ENCODE results near the gene GNAQ.

Gene GNAQ

GRCh38 chr9:77815260-77815659 lies 216.4 kb downstream of the GNAQ start:
- DNase-seq (ENCODE audit: low read depth in 2 of 2), result no peak

GRCh38 chr9:77811832-77812231 lies 219.8 kb downstream of the GNAQ start:
- DNase-seq (ENCODE audit: low read depth in 2 of 2), result no peak

DNA sequence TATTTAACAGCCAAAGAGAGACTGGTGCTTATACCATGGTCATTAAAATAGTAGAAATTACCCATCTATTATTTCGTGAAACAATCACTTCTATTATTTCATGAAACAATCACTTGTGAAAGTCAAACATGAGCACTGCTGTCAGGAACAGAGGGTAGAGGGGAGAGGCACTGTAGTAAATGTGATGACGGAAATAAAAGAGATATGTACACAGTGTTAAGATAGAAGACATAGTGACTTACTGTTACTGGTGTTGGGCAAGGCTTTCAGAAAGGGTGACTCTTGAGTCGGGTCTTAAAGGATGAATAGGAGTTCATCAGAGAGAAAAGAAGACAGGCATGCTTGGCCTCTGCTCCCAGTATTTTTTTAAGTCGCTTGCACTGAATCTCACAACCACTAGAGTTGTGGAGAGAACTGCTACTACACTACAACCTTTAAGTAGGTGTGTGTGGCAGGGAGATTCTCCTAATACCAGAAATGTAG lies 220.9 kb downstream of the GNAQ start:
- DNase-seq (ENCODE audit: low read depth in 2 of 2), result no peak

- DNase-seq (ENCODE audit: low read depth in 2 of 2), result no peak
Measured at GRCh38 chr9:77810047-77810446, 221.6 kb downstream of the GNAQ start.

- DNase-seq (ENCODE audit: low read depth in 2 of 2), result no peak
Measured at GRCh38 chr9:77809552-77809951, 222.1 kb downstream of the GNAQ start.

- DNase-seq (ENCODE audit: low read depth in 2 of 2), result no peak
Measured at GRCh38 chr9:77808751-77809081, 222.9 kb downstream of the GNAQ start.

DNA sequence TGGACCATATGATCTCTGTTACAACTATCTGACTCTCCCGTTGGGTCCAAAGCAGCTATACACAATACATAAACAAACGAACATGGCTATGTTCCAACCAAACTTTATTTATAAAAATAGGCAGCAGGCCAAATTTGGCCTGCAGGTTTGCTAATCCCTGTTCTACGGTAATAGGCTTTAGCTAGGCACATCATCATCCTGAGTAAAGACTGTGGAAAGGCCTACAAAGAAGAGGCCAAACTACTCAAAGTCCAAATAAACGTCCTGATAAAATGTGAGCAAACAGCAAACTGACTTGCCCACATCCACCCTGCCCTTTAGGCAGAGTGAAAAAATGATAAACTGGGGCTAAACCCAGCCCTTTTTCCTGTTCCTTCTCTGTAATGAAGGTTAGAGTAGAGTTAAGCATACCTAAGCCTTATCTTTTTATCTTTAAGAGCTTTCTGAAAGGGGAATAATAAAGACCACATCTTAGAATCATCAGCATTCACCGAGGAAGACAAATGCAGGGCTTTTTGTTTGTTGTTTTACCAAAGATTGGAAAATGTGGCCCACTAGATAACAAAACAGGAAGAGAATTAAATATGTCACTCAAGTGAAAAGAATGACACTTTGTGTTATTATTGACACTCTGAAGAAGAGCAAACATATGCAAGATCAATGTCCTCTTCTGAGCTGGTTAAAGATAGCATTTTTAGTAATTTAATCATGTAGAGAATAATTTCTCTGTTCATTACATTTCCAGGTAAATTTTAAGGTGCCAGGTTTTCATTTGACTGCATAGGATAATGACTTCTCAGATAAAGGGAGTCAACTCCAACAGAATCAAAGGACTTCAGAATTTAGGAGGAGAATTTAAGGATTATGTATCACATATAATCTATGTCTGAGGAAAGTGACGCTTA lies 223.5 kb downstream of the GNAQ start:
- DNase-seq (ENCODE audit: low read depth in 2 of 2), result no peak

- no peak for DNase-seq (ENCODE audit: low read depth in 2 of 2)
Measured at GRCh38 chr9:77807281-77807683, 224.3 kb downstream of the GNAQ start.

- no peak for DNase-seq (ENCODE audit: low read depth in 2 of 2)
Measured at GRCh38 chr9:77806741-77807140, 224.9 kb downstream of the GNAQ start.

- DNase-seq (ENCODE audit: low read depth in 2 of 2), result no peak
Measured at GRCh38 chr9:77805810-77806209, 225.8 kb downstream of the GNAQ start.

GRCh38 chr9:77803423-77803822 lies 228.2 kb downstream of the GNAQ start:
- no peak for DNase-seq (ENCODE audit: low read depth in 2 of 2)

GRCh38 chr9:77802515-77803293 lies 228.9 kb downstream of the GNAQ start:
- no peak for DNase-seq (ENCODE audit: low read depth in 2 of 2)

GRCh38 chr9:77802064-77802463 lies 229.5 kb downstream of the GNAQ start:
- no peak for DNase-seq (ENCODE audit: low read depth in 2 of 2)

GRCh38 chr9:77800924-77801551 lies 230.6 kb downstream of the GNAQ start:
- no peak for DNase-seq (ENCODE audit: low read depth in 2 of 2)

DNA sequence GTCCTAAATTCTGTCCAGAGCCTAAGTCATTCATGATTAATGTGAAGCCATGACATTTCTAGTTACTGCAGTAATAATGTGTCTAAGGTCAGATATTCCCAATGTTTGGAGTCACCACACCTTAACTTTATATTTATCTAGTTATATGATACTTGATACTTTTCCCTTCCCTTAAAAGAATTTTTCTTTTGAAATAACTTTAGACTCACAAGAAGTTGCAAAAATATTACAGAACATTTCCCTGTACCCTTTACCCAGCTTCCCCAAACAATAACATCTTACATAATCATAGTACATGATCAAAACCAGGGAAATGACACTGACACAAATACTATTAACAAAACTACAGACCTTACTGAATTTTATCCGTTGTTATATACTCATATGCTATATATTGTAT lies 233.5 kb downstream of the GNAQ start:
- DNase-seq (ENCODE audit: low read depth in 2 of 2), result no peak

GRCh38 chr9:77794985-77795384 lies 236.6 kb downstream of the GNAQ start:
- DNase-seq (ENCODE audit: low read depth in 2 of 2), result no peak

DNA sequence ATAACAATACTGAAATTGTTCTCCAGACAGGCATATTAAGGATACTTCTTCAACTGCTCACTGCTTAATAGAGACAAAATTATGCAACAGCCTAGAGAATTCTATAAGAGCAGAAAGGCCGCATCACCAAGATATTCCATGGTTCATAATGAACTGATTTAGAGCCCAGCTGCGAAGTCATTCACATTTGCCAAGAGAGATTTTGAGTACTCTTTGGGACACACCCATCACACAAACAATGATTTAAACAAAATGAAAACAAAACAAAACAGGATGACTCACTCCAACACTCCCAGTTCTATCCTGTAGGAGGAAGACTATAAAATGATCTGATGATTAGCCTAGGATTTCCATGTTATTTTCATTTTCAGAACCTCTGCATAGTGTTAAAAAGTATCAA lies 237.8 kb downstream of the GNAQ start:
- DNase-seq (ENCODE audit: low read depth in 2 of 2), result no peak

DNA sequence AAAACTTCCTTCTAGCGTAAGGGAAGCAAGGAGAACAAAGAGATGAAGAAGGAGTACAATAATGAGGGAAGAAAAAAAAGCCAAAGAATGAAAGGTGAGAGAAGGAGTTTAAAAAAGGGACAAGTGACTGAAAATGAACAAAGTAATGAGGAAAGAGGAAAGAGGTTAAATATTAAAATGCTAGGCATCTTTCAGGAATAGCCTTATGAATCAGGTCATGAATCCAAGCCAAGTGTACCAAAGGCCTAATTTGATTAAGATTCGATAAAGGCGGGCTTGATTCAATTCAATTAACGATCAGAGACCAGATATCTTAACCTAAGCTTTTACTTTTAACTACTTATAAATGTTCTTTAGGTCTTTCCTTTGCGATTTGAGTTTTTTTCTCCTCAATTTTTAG lies 241.7 kb downstream of the GNAQ start:
- no peak for DNase-seq (ENCODE audit: low read depth in 2 of 2)

DNA sequence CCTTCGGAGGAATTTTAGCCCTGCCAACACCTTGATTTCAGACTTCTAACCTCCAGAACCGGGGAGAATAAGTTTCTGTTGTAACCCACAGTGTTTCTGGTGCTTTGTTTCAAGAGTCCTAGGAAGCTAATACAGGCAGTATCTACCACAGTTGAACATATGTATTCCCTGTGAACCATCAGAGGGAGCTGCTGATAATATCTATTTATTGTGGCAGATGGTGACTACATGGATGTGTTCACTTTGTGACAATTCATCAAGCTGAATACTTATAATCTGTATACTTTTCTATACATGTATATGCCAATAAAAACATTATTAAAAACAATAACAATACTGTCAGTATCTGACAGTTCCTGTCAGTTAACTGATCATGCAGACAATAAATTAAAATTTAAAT lies 246.3 kb downstream of the GNAQ start:
- no peak for DNase-seq (ENCODE audit: low read depth in 2 of 2)

DNA sequence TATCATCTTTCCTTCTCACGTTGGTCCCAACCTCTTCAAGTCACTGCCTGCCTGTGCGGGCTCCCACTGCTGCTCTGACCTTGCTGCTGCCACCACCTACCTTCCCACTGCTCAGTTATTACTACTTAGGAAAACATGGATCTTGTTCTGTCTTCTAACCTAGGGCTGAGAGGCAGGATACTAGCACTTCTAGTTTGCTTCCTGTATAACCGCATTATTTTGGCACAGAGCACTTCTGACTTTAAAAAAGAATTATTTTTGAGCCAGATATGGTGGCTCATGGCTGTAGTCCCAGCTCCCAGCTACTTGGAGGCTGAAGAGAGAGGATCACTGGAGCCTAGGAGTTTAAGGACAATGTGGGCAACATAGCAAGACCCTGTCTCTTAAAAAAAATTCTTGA lies 248.1 kb downstream of the GNAQ start:
- DNase-seq (ENCODE audit: low read depth in 2 of 2), result no peak

DNA sequence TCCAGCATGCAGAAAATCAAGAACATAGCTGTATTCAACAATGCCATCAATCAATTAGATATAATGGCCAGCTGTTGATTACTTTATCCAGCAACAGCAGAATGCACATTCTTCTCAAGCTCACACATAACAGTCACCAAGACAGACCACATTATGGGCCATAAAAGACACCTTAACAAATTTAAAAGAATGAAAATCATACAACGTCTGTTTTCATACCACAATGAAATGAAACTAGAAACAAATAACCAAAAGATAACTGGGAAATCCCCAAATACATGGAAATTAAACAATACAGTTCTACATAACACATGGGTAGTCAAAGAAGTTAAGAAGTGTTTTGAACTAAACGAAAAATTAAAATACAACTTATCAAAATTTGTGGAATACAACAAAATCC lies 252.6 kb downstream of the GNAQ start:
- DNase-seq (ENCODE audit: low read depth in 2 of 2), result no peak

DNA sequence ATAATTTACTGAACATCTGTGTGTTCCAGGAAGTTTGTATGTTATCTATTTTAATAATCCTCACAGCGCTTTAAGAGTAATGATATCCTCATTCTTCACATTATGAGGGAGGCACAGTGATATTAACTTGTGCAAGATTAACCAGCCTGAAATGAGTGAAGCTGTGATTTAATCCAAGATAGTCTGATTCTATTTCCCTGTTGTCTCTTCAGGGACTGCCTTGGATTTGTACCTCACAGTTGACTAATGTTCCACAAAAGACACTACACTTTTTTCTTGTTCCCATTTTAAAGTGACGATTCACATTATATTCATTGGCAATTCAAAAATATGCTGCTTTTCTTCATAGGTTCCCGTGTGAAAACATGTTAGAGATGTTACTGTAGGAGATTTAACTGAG lies 258.2 kb downstream of the GNAQ start:
- DNase-seq (ENCODE audit: low read depth in 2 of 2), result no peak

GRCh38 chr9:77772646-77773045 lies 259.0 kb downstream of the GNAQ start:
- no peak for DNase-seq (ENCODE audit: low read depth in 2 of 2)
